Measurements from ENCODE around the gene CCDC17. TPM values are rescaled to one million over a fixed set of nuclear protein-coding genes. Genes with fewer than 3 reads are reported as not detected.

Gene CCDC17
- total RNA-seq, 1 donor from 2014 or later = 1.5 TPM

DNA sequence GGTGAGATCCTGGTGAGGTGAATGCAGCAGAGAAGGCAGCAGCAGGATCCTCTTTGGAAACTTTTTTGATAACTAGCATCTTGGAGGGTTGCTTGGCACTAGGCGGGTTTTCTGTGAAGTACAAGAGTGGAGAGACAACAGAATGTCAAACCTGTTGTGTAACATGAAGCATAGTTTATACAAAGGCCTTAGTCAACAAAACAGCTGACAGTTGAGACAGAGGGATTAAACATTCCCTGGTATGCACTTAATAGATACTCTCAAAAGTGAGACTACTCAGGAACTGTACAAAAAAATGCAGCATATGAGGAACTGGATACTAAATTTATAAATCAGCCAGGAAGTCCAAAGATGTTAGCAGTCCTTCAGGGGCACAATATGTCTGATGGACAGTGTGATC, 16.4 kb upstream of the CCDC17 start:
- H3K9ac ChIP-seq = no peak overlapping the region
- peaks cover 20% of the 10 kb centered on the region for H3K36me3 Mint-ChIP-seq
- peaks cover 21% of the 10 kb centered on the region for H3F3A ChIP-seq (ENCODE audit: low read depth)
- H3K27me3 ChIP-seq = no peaks in the 10 kb centered on the region
- H3K9me3 ChIP-seq (ENCODE audit: low read depth) = no peaks in the 10 kb centered on the region
- H3K4me2 ChIP-seq = no peak overlapping the region
- H3K27me3 Mint-ChIP-seq (ENCODE audit: insufficient read depth, low read depth) = no peaks in the 10 kb centered on the region
- TF ChIP-seq EZH2phosphoT487 (IDR thresholded peaks at IDR 0.05) (no peak), EZH2 (IDR thresholded peaks at IDR 0.05) (no peak)
- TF ChIP-seq, protein P1, sequence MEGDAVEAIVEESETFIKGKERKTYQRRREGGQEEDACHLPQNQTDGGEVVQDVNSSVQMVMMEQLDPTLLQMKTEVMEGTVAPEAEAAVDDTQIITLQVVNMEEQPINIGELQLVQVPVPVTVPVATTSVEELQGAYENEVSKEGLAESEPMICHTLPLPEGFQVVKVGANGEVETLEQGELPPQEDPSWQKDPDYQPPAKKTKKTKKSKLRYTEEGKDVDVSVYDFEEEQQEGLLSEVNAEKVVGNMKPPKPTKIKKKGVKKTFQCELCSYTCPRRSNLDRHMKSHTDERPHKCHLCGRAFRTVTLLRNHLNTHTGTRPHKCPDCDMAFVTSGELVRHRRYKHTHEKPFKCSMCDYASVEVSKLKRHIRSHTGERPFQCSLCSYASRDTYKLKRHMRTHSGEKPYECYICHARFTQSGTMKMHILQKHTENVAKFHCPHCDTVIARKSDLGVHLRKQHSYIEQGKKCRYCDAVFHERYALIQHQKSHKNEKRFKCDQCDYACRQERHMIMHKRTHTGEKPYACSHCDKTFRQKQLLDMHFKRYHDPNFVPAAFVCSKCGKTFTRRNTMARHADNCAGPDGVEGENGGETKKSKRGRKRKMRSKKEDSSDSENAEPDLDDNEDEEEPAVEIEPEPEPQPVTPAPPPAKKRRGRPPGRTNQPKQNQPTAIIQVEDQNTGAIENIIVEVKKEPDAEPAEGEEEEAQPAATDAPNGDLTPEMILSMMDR (IDR thresholded peaks at IDR 0.05) = no peak
- no peak overlapping the region for H3K27ac Mint-ChIP-seq
- H3K79me2 ChIP-seq (ENCODE audit: low read depth) = peaks cover 10% of the 10 kb centered on the region
- no peak for DNase-seq (ENCODE audit: low spot score)
- peaks cover 22% of the 10 kb centered on the region for H4K20me1 ChIP-seq (ENCODE audit: low read depth)
- H3K27ac ChIP-seq = no peak overlapping the region
- no peaks in the 10 kb centered on the region for H3K4me1 ChIP-seq
- no peaks in the 10 kb centered on the region for H3K9me3 Mint-ChIP-seq
- no peak overlapping the region for H3K4me3 ChIP-seq
- H2AFZ ChIP-seq (replicated peaks) = no peak overlapping the region
- H3K4me1 Mint-ChIP-seq = no peaks in the 10 kb centered on the region
- no peak overlapping the region for H3K4me3 Mint-ChIP-seq
- H3K36me3 ChIP-seq = peaks cover 27% of the 10 kb centered on the region

DNA sequence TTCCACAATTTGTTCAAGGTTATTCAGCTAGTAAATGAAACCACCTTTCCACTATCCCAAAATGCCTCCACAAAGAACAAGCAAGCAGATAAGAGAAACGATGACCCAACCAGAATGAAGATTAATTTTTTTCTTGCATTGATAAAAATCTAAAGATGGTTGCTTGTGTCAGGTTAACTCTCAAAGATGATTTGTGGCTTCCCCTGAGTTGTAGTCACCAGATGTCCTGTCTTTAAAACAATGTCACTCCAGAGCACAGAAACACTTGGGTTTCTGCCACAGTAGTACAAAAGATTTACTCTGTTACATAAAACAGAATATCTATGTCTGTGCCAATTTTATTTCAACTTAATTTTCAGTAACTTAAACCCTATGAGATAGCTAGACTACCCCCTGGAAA, 11.4 kb upstream of the CCDC17 start:
- Mint-ChIP-seq H3K27me3 (ENCODE audit: insufficient read depth, low read depth) (no peaks in the 10 kb centered on the region), H3K27ac (no peak overlapping the region), H3K9me3 (no peaks in the 10 kb centered on the region), H3K4me3 (no peak overlapping the region), H3K4me1 (no peaks in the 10 kb centered on the region), H3K36me3 (peaks cover 22% of the 10 kb centered on the region)
- Histone ChIP-seq H3K9ac (no peak overlapping the region), H3K4me2 (no peak overlapping the region), H3K27ac (no peak overlapping the region), H3K27me3 (no peaks in the 10 kb centered on the region), H3K36me3 (peaks cover 41% of the 10 kb centered on the region), H3K79me2 (ENCODE audit: low read depth) (no peaks in the 10 kb centered on the region), H3F3A (ENCODE audit: low read depth) (peaks cover 14% of the 10 kb centered on the region), H2AFZ (replicated peaks) (no peak overlapping the region), H3K9me3 (ENCODE audit: low read depth) (no peaks in the 10 kb centered on the region), H4K20me1 (ENCODE audit: low read depth) (peaks cover 14% of the 10 kb centered on the region), H3K4me1 (no peaks in the 10 kb centered on the region), H3K4me3 (no peak overlapping the region)
- TF ChIP-seq EZH2phosphoT487 (IDR thresholded peaks at IDR 0.05) (no peak), EZH2 (IDR thresholded peaks at IDR 0.05) (no peak)
- TF ChIP-seq, protein P1 (IDR thresholded peaks at IDR 0.05) = no peak
- DNase-seq (ENCODE audit: low spot score) = no peak

DNA sequence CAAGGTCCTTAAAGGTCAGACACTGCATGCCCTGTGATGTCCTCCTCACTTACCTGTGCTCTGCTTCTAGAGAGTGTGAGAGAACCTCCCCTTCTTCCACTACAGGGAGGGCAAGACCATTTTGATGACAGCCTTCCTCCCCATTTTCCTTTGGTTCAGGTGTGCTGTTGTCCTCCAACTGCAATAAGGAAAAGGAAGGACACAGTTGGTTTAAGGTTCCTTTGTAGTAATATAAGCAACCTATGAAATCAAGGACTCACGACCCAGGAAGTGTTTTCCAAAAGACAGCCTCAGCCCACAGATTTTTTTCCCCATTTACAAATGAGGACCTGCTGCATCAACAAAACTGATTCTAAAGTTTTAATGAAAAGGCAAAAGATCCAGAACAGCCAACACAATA, 6.6 kb upstream of the CCDC17 start:
- no peak for TF ChIP-seq EZH2phosphoT487 (IDR thresholded peaks at IDR 0.05)
- Mint-ChIP-seq H3K36me3 (peaks cover 35% of the 10 kb centered on the region), H3K9me3 (no peaks in the 10 kb centered on the region), H3K4me1 (no peaks in the 10 kb centered on the region), H3K27me3 (ENCODE audit: insufficient read depth, low read depth) (no peaks in the 10 kb centered on the region), H3K27ac (no peak overlapping the region), H3K4me3 (no peak overlapping the region)
- Histone ChIP-seq H3K27me3 (no peaks in the 10 kb centered on the region), H3K79me2 (ENCODE audit: low read depth) (no peaks in the 10 kb centered on the region), H3K4me1 (no peaks in the 10 kb centered on the region), H3K9me3 (ENCODE audit: low read depth) (no peaks in the 10 kb centered on the region), H3K36me3 (peaks cover 44% of the 10 kb centered on the region), H3K4me3 (no peak overlapping the region), H4K20me1 (ENCODE audit: low read depth) (peaks cover 7% of the 10 kb centered on the region), H2AFZ (replicated peaks) (no peak overlapping the region), H3K27ac (no peak overlapping the region), H3K4me2 (no peak overlapping the region), H3F3A (ENCODE audit: low read depth) (peaks cover 14% of the 10 kb centered on the region), H3K9ac (no peak overlapping the region)
- no peak for DNase-seq (ENCODE audit: low spot score)

DNA sequence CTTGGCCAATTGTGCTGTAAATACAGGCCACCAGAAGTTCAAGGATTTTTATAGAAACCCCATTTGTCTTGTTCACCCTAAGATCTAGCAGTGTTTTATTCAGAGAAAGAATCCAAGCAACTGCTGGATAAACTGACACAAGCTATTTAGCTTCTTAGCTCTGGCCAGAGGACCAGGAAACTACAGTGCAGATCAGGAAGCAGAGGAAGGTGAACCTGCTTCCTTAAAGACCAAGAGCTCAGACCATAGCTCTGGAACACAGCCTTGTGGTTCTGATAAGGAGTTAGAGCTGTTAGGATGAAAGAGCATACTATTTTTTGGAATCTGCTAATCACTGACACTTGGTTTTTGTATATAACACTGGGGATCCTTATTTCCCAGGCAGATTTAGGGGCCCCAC, 5.2 kb upstream of the CCDC17 start:
- TF ChIP-seq, protein P1 (IDR thresholded peaks at IDR 0.05) = no peak
- TF ChIP-seq EZH2phosphoT487 (IDR thresholded peaks at IDR 0.05) (no peak), EZH2 (IDR thresholded peaks at IDR 0.05) (no peak)
- H3K79me2 ChIP-seq (ENCODE audit: low read depth) = no peaks in the 10 kb centered on the region
- no peaks in the 10 kb centered on the region for H3K4me1 Mint-ChIP-seq
- no peak overlapping the region for H3K9ac ChIP-seq
- no peaks in the 10 kb centered on the region for H3K27me3 Mint-ChIP-seq (ENCODE audit: insufficient read depth, low read depth)
- H3K27me3 ChIP-seq = no peaks in the 10 kb centered on the region
- H3K4me3 ChIP-seq = no peak overlapping the region
- no peak overlapping the region for H3K27ac Mint-ChIP-seq
- DNase-seq (ENCODE audit: low spot score) = no peak
- H3K4me1 ChIP-seq = no peaks in the 10 kb centered on the region
- H3K9me3 Mint-ChIP-seq = no peaks in the 10 kb centered on the region
- no peak overlapping the region for H3K4me2 ChIP-seq
- H3K4me3 Mint-ChIP-seq = no peak overlapping the region
- peaks cover 38% of the 10 kb centered on the region for H3K36me3 ChIP-seq
- H3K27ac ChIP-seq = no peak overlapping the region
- H3K36me3 Mint-ChIP-seq = peaks cover 39% of the 10 kb centered on the region
- no peaks in the 10 kb centered on the region for H3K9me3 ChIP-seq (ENCODE audit: low read depth)
- H4K20me1 ChIP-seq (ENCODE audit: low read depth) = no peaks in the 10 kb centered on the region
- H3F3A ChIP-seq (ENCODE audit: low read depth) = peaks cover 22% of the 10 kb centered on the region
- no peak overlapping the region for H2AFZ ChIP-seq (replicated peaks)

Data from neural progenitor cell (in vitro differentiated cells).